22Rv1 (cell line): ENCODE results near the gene FBXL7.

Source experiments
- H3K27ac ChIP-seq: fragments of 450-650 bp; 2 replicates; pipeline ENCODE4 v1.5.1; 2017
- ZFX ChIP-seq: fragments of 450-650 bp; IDR thresholded peaks from 2 replicates; pipeline ENCODE4 v1.6.1; 2017; ENCODE audit warnings: antibody characterized with exemption, borderline replicate concordance
- TF ChIP-seq, protein P1 (sequence below): fragments of 450-650 bp; IDR thresholded peaks from 2 replicates; pipeline ENCODE4 v1.5.1; 2017; ENCODE audit warnings: mild to moderate bottlenecking

FBXL7 gene

GRCh38 chr5:15499528-15500324, at the start of gene FBXL7:
TSS of gene FBXL7 (plus strand) at chr5:15500180.
- TF ChIP-seq, protein P1, sequence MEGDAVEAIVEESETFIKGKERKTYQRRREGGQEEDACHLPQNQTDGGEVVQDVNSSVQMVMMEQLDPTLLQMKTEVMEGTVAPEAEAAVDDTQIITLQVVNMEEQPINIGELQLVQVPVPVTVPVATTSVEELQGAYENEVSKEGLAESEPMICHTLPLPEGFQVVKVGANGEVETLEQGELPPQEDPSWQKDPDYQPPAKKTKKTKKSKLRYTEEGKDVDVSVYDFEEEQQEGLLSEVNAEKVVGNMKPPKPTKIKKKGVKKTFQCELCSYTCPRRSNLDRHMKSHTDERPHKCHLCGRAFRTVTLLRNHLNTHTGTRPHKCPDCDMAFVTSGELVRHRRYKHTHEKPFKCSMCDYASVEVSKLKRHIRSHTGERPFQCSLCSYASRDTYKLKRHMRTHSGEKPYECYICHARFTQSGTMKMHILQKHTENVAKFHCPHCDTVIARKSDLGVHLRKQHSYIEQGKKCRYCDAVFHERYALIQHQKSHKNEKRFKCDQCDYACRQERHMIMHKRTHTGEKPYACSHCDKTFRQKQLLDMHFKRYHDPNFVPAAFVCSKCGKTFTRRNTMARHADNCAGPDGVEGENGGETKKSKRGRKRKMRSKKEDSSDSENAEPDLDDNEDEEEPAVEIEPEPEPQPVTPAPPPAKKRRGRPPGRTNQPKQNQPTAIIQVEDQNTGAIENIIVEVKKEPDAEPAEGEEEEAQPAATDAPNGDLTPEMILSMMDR = peak; percentile 31
- TF ChIP-seq ZFX = no peak
- no peak within 1 kb of the TSS for H3K27ac ChIP-seq

- no peak for TF ChIP-seq ZFX
Observed at GRCh38 chr5:15450473-15450872, 49.5 kb upstream of the FBXL7 start.

DNA sequence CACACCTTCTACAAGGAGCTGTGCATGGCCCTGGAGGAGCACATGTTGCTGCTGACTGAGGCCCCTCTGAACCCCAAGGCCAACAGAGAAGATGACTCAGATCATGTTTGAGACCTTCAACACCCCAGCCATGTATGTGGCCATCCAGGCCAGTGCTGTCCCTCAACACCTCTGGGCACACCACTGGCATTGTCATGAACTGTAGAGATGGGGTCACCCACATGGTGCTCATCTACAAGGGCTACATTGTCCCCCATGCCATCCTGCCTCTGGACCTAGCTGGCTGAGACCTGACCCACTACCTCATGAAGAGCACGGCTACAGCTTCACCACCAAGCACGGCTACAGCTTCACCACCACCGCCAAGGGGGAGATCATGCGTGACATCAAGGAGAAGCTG, 49.0 kb upstream of the FBXL7 start:
- no peak overlapping the region for H3K27ac ChIP-seq
- TF ChIP-seq, protein P1 = no peak
- no peak for TF ChIP-seq ZFX

More at GRCh38 chr5:15450473-15450872, 49.5 kb upstream of the FBXL7 start:
- H3K27ac ChIP-seq = no peak overlapping the region

DNA sequence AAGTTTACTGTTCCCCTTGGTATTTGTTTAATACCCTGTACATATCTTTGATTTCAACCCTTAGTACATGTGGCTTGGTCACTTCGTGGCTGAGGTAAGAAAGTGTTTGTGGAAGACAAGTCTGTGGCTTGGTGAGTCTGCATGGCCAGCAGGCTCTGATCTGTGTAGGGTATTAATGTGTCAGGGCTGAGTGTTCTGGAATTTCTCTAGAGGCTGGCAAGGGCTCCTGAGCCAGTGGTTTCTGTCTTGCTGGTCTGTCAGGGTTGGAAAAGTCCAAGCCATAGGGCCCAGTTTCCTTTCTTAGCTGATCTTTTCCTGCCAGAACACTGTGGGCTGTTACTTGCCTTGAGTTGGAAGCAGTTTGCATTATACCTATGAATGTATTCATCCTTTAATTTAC, 48.0 kb upstream of the FBXL7 start:
- no peak for TF ChIP-seq ZFX
- TF ChIP-seq, protein P1 = no peak
- no peak overlapping the region for H3K27ac ChIP-seq

DNA sequence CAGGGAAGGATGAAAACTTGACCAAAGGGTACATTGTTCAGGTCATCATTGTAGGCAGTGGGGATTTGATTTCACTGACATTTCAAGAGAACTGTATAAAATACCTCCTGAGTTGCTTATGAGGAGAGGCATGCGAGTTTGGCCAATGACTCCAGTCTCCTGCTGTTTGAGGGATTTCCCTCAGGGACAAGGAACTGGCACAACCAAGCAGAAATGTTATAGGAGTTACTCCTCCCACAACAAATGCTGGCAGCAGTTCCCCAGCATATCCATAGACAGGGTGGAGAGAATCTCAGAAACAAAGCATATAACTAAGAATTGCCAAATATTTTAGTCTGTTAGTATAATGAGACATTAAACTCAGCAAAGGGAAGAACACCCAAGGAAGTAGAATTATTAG, 47.2 kb upstream of the FBXL7 start:
- H3K27ac ChIP-seq = no peak overlapping the region
- TF ChIP-seq ZFX = no peak
- TF ChIP-seq, protein P1 = no peak

- no peak overlapping the region for H3K27ac ChIP-seq
- TF ChIP-seq ZFX = no peak
Observed at GRCh38 chr5:15459200-15459599, 40.8 kb upstream of the FBXL7 start.

DNA sequence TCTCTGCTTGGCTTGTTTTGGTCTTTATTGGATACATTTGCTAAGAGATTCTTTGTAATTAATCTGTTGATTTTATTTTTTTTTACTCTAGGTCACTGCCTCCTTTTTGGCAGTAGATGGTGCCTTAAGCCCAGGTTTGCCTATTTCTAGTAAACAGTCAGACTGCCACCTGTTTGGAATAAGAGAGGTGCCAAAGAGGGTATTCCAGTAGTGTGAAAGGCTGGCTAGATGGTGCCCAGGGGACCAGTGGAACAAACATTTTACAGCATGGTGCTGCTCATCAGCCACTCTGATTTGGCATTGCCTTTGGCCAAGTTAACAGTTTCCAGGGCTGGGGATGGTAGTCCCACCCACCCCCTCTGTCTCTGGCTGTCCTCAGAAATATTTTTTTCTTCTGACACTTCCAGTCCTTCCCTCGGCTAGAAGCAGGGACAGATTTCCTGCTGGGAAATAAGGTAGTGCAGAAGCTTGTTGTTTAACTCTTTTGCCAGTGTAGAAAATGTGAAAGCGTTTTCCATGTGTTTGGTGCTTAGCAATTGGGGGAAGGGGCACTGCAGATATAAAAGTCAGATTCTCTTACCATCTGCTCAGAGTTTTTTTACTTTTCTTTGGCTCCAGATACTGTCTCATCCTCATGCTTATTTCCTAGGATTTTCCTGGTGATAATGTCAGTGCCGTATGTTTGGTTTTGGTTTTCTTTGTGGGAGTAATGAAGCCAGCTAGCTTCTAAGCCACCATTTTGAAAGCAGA, 36.6 kb upstream of the FBXL7 start:
- TF ChIP-seq, protein P1 = peak; percentile 7
- no peak for TF ChIP-seq ZFX
- H3K27ac ChIP-seq = no peak overlapping the region

DNA sequence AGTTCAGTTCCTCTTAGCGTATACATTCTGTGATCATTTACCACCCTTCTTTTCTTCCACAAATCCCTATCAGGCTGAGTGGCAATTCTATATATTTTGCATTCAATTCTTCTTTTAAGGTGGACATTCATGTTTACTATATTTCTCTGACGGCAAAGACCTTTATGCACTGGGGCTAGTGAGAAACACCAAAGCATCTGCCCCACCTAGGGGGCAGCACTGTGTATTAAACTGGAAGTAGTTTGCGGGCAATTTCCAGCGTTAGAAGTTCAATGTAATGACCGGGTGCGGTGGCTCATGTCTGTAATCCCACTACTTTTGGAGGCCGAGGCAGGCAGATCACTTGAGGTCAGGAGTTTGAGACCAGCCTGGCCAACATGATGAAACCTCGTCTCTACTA, 27.9 kb upstream of the FBXL7 start:
- TF ChIP-seq ZFX = no peak
- TF ChIP-seq, protein P1 = peak; percentile 13; the same call in 1 of the 2 replicates
- H3K27ac ChIP-seq = no peak overlapping the region
